H9 (cell line): ENCODE results near the gene WDR64. TPM values are rescaled to one million over a fixed set of nuclear protein-coding genes. Genes with fewer than 3 reads are reported as not detected.

Source experiments
- DNase-seq: peaks from one replicate; pipeline ENCODE4 v3.0.0-alpha.2; 2017
- H2AFZ ChIP-seq: one replicate; pipeline ENCODE4 v1.6.1; 2013; ENCODE audit warnings: mild to moderate bottlenecking, low read length, control low read depth, moderate library complexity
- H2AK5ac ChIP-seq: 2 replicates; pipeline ENCODE4 v1.6.1; 2013; ENCODE audit warnings: low read length, control low read depth, mixed read lengths; ENCODE audit not compliant: insufficient read length
- H2BK120ac ChIP-seq: one replicate; pipeline ENCODE4 v1.6.1; 2013; ENCODE audit warnings: low read depth, mild to moderate bottlenecking, low read length, control low read depth, inconsistent platforms; ENCODE audit not compliant: poor library complexity, severe bottlenecking
- H2BK12ac ChIP-seq: 2 replicates; pipeline ENCODE4 v1.6.1; 2013; ENCODE audit warnings: low read length, control low read depth, mixed read lengths, low read depth; ENCODE audit not compliant: insufficient read length
- H2BK15ac ChIP-seq: 2 replicates; pipeline ENCODE4 v1.6.1; 2013; ENCODE audit warnings: low read depth, low read length, control low read depth
- H2BK20ac ChIP-seq: one replicate; pipeline ENCODE4 v1.6.1; 2013; ENCODE audit warnings: low read depth, mild to moderate bottlenecking, low read length, control low read depth, inconsistent platforms; ENCODE audit not compliant: poor library complexity, severe bottlenecking
- H2BK5ac ChIP-seq: 2 replicates; pipeline ENCODE4 v1.6.1; 2013; ENCODE audit warnings: low read length, control low read depth, mixed read lengths; ENCODE audit not compliant: insufficient read length
- H3K14ac ChIP-seq: 2 replicates; pipeline ENCODE4 v1.6.1; 2013; ENCODE audit warnings: low read length, control low read depth; ENCODE audit not compliant: insufficient read depth
- H3K18ac ChIP-seq: 2 replicates; pipeline ENCODE4 v1.6.1; 2013; ENCODE audit warnings: low read depth, mild to moderate bottlenecking, mixed read lengths, low read length, control low read depth; ENCODE audit not compliant: insufficient read length
- H3K23ac ChIP-seq: 2 replicates; pipeline ENCODE4 v1.6.1; 2013; ENCODE audit warnings: low read length, control low read depth, mixed read lengths, low read depth; ENCODE audit not compliant: insufficient read length
- H3K23me2 ChIP-seq: 2 replicates; pipeline ENCODE4 v1.6.1; 2013; ENCODE audit warnings: low read depth, mild to moderate bottlenecking, mixed read lengths, low read length, control low read depth; ENCODE audit not compliant: insufficient read length, poor library complexity, severe bottlenecking
- H3K27ac ChIP-seq: 2 replicates; pipeline ENCODE4 v1.5.1; 2013; ENCODE audit warnings: low read length, control low read depth, mixed read lengths, low read depth; ENCODE audit not compliant: insufficient read length
- H3K27me3 ChIP-seq: 2 replicates; pipeline ENCODE4 v1.6.1; 2013; ENCODE audit warnings: low read length, control low read depth, inconsistent platforms; ENCODE audit not compliant: insufficient read depth
- H3K4ac ChIP-seq: 2 replicates; pipeline ENCODE4 v1.6.1; 2013; ENCODE audit warnings: low read depth, mild to moderate bottlenecking, control low read depth, inconsistent platforms, low read length, moderate library complexity
- H3K4me1 ChIP-seq: 2 replicates; pipeline ENCODE4 v1.6.1; 2013; ENCODE audit warnings: low read length, control low read depth, inconsistent platforms; ENCODE audit not compliant: insufficient read depth
- H3K4me2 ChIP-seq: 2 replicates; pipeline ENCODE4 v1.6.1; 2013; ENCODE audit warnings: low read length, control low read depth, mixed read lengths; ENCODE audit not compliant: insufficient read length, insufficient read depth
- H3K56ac ChIP-seq: 2 replicates; pipeline ENCODE4 v1.6.1; 2013; ENCODE audit warnings: low read depth, mild to moderate bottlenecking, mixed read lengths, low read length, control low read depth; ENCODE audit not compliant: insufficient read length
- H3K79me1 ChIP-seq: 2 replicates; pipeline ENCODE4 v1.6.1; 2013; ENCODE audit warnings: low read depth, mild to moderate bottlenecking, moderate library complexity, low read length, control low read depth, inconsistent platforms; ENCODE audit not compliant: insufficient read depth, poor library complexity, severe bottlenecking
- H3K79me2 ChIP-seq: 2 replicates; pipeline ENCODE4 v1.6.1; 2013; ENCODE audit warnings: low read length, control low read depth, inconsistent platforms; ENCODE audit not compliant: insufficient read depth
- H3K9ac ChIP-seq: 2 replicates; pipeline ENCODE4 v1.6.1; 2013; ENCODE audit warnings: low read length, control low read depth, mixed read lengths; ENCODE audit not compliant: insufficient read length; ENCODE audit errors: extremely low read depth
- H3K9me3 ChIP-seq: one replicate; pipeline ENCODE4 v1.6.1; 2013; ENCODE audit warnings: low read depth, low read length, inconsistent platforms; ENCODE audit not compliant: control insufficient read depth
- H3T11ph ChIP-seq: one replicate; pipeline ENCODE4 v1.6.1; 2013; ENCODE audit warnings: mild to moderate bottlenecking, low read length, control low read depth, inconsistent platforms
- H4K20me1 ChIP-seq: one replicate; pipeline ENCODE4 v1.6.1; 2013; ENCODE audit not compliant: control insufficient read depth, insufficient read length, insufficient read depth
- H4K5ac ChIP-seq: 2 replicates; pipeline ENCODE4 v1.6.1; 2013; ENCODE audit warnings: low read depth, mild to moderate bottlenecking, mixed read lengths, low read length, control low read depth; ENCODE audit not compliant: insufficient read length
- H4K8ac ChIP-seq: replicated peaks from 2 replicates; pipeline ENCODE4 v1.6.1; 2013; ENCODE audit warnings: low read length, control low read depth, mixed read lengths, low read depth; ENCODE audit not compliant: insufficient read length
- H4K91ac ChIP-seq: 2 replicates; pipeline ENCODE4 v1.6.1; 2013; ENCODE audit warnings: low read depth, mild to moderate bottlenecking, moderate library complexity, mixed read lengths, low read length, control low read depth; ENCODE audit not compliant: insufficient read length
- H3K27ac Mint-ChIP-seq, 3 experiments: 2 replicates in 2 of 3; 3 replicates in 1 of 3; pipeline ENCODE4 v1.8.0; 2020 to 2021; ENCODE audit warnings: mixed read lengths in 3 of 3, mild to moderate bottlenecking in 1 of 3, moderate library complexity in 1 of 3
- H3K27me3 Mint-ChIP-seq: 2 replicates; pipeline ENCODE4 v1.8.0; 2021; ENCODE audit warnings: low read depth, mild to moderate bottlenecking, moderate library complexity, mixed read lengths
- H3K36me3 Mint-ChIP-seq, 3 experiments: 2 replicates in 2 of 3; 3 replicates in 1 of 3; pipeline ENCODE4 v1.8.0; 2020 to 2021; ENCODE audit warnings: low read depth in 3 of 3, mixed read lengths in 3 of 3; ENCODE audit not compliant: insufficient read depth in 1 of 3
- H3K4me1 Mint-ChIP-seq, 2 experiments: 2 replicates each; pipeline ENCODE4 v1.8.0; 2020; ENCODE audit warnings: mixed read lengths in 2 of 2
- H3K4me3 Mint-ChIP-seq, 2 experiments: 2 replicates in 1 of 2; 3 replicates in 1 of 2; pipeline ENCODE4 v1.8.0; 2020 to 2021; ENCODE audit warnings: mild to moderate bottlenecking in 2 of 2, mixed read lengths in 2 of 2, moderate library complexity in 1 of 2
- H3K9me3 Mint-ChIP-seq, 2 experiments: 2 replicates in 1 of 2; 3 replicates in 1 of 2; pipeline ENCODE4 v1.8.0; 2020; ENCODE audit warnings: mild to moderate bottlenecking in 2 of 2, mixed read lengths in 2 of 2, moderate library complexity in 1 of 2
- CTCF ChIP-seq: fragments of 200-600 bp; sonication (generic); conservative IDR thresholded peaks from 3 replicates; pipeline ENCODE4 v1.8.0; 2021; ENCODE audit warnings: antibody characterized with exemption, mild to moderate bottlenecking
- WGBS: extraction: QIAGEN DNeasy Blood & Tissue Kit; methylation state at CpG from one replicate; pipeline ENCODE4 v1.1.7; 2013; ENCODE audit warnings: missing lambda C conversion rate, low lambda C conversion rate, mixed read lengths; ENCODE audit not compliant: insufficient read length; ENCODE audit errors: extremely low coverage; 5-methylcytosine and 5-hydroxymethylcytosine counted together
- total RNA-seq: library from RNA; stranded (reverse); gene quantifications from 2 replicates; pipeline ENCODE4 v1.2.1, GENCODE V29; 2021

Gene WDR64
- total RNA-seq, 1 experiment from 2014 or later = not detected

GRCh38 chr1:241698177-241698576, 46.1 kb downstream of the WDR64 start:
- TF ChIP-seq CTCF = no peak
- Histone ChIP-seq H2BK15ac (no peak overlapping the region), H3K79me1 (no peaks in the 10 kb centered on the region), H3K56ac (no peak overlapping the region), H3K27me3 (no peaks in the 10 kb centered on the region), H3K23ac (no peak overlapping the region), H3K27ac (no peak overlapping the region), H4K91ac (no peak overlapping the region), H3K23me2 (no peaks in the 10 kb centered on the region), H3K79me2 (no peaks in the 10 kb centered on the region), H3K9me3 (no peaks in the 10 kb centered on the region), H3K9ac (no peak overlapping the region), H2BK5ac (no peak overlapping the region), H2AK5ac (no peak overlapping the region), H2AFZ (no peak overlapping the region), H2BK12ac (no peak overlapping the region), H4K20me1 (no peaks in the 10 kb centered on the region), H3K4me2 (no peak overlapping the region), H2BK20ac (no peak overlapping the region), H3K4ac (no peak overlapping the region), H4K5ac (no peak overlapping the region), H3K4me1 (no peaks in the 10 kb centered on the region), H2BK120ac (no peak overlapping the region), H3T11ph (no peak overlapping the region), H3K14ac (no peak overlapping the region), H4K8ac (no peak overlapping the region), H3K18ac (no peak overlapping the region)
- Mint-ChIP-seq H3K36me3 (no peaks in the 10 kb centered on the region), H3K27ac (no peak overlapping the region), H3K4me1 (no peaks in the 10 kb centered on the region), H3K9me3 (no peaks in the 10 kb centered on the region), H3K27me3 (no peaks in the 10 kb centered on the region), H3K4me3 (no peak overlapping the region)
- DNase-seq = no peak
- WGBS = no CpG with 5 or more reads among the region's 2 CpGs
